Endothelial cell of umbilical vein (primary cell): ENCODE measurements around the gene DAB2.

Experiments used
- CTCF ChIP-seq, 2 donors: IDR thresholded peaks; 1 replicate in 1 of 2; 2 replicates in 1 of 2; pipeline ENCODE4 v1.5.1; 2011; ENCODE audit warnings: low read length in 2 of 2, mild to moderate bottlenecking in 2 of 2, moderate library complexity in 2 of 2, control low read depth in 1 of 2, inconsistent platforms in 1 of 2, low read depth in 1 of 2; ENCODE audit not compliant: insufficient read depth in 1 of 2; ENCODE audit errors: extremely low read depth in 1 of 2
- POLR2A ChIP-seq: IDR thresholded peaks from 2 replicates; pipeline ENCODE4 v1.6.1; 2012; ENCODE audit warnings: low read depth, mild to moderate bottlenecking, control low read depth, low read length
- POLR2AphosphoS5 ChIP-seq: IDR thresholded peaks from 2 replicates; pipeline ENCODE4 v1.6.1; 2012; ENCODE audit warnings: low read depth, mild to moderate bottlenecking, control low read depth, low read length, moderate library complexity; ENCODE audit not compliant: insufficient read depth

GRCh38 chr5:39340506-39340905 is 84.3 kb downstream of the DAB2 start:
- TF ChIP-seq CTCF (IDR thresholded peaks at IDR 0.05; ENCODE audit: extremely low read depth in 1 of 2, insufficient read depth in 1 of 2, low read depth in 1 of 2, low read length in 2 of 2) (no peak), POLR2AphosphoS5 (no peak), POLR2A (no peak)
